H1 (cell line): ENCODE measurements around the gene FAIM2. TPM values are rescaled to one million over a fixed set of nuclear protein-coding genes. Genes with fewer than 3 reads are reported as not detected.

Experiments
- CTCF ChIA-PET: fragments of 300-600 bp; sonication (Branson Sonifier 250); formaldehyde crosslinking; loops from one replicate; lab custom pipeline; 2021; ENCODE audit not compliant: partially characterized antibody; lab: Charles Lee
- POLR2A ChIA-PET: fragments of 300-600 bp; sonication (Branson Sonifier 250); formaldehyde crosslinking; loops from one replicate; lab custom pipeline; 2021; ENCODE audit warnings: inconsistent platforms; ENCODE audit not compliant: partially characterized antibody; lab: Charles Lee
- DNase-seq, 2 experiments: peaks; one replicate each; pipeline versions ENCODE4 v3.0.0 to v3.0.0-alpha.2; 2010 to 2022; ENCODE audit warnings: low spot score in 2 of 2, low read depth in 1 of 2, mixed read lengths in 1 of 2
- FAIRE-seq: peaks from 2 replicates; lab custom pipeline; 2011; peaks lifted over from hg19 to GRCh38; lab: Jason Lieb, UNC
- H2AFZ ChIP-seq: 2 replicates; pipeline ENCODE4 v1.8.1; 2012; ENCODE audit warnings: low read length, inconsistent platforms
- H2AK5ac ChIP-seq: 2 replicates; pipeline ENCODE4 v1.6.1; 2013; ENCODE audit warnings: low read depth, low read length
- H2BK120ac ChIP-seq: replicated peaks from 2 replicates; pipeline ENCODE3; 2013; ENCODE audit warnings: low read depth, low read length, inconsistent platforms
- H2BK12ac ChIP-seq: 2 replicates; pipeline ENCODE4 v1.6.1; 2013; ENCODE audit warnings: low read depth, low read length
- H2BK15ac ChIP-seq: 2 replicates; pipeline ENCODE4 v1.6.1; 2013; ENCODE audit warnings: low read length
- H2BK20ac ChIP-seq: 2 replicates; pipeline ENCODE4 v1.6.1; 2013; ENCODE audit warnings: low read length
- H2BK5ac ChIP-seq: 2 replicates; pipeline ENCODE4 v1.6.1; 2013; ENCODE audit warnings: low read depth, low read length
- H3K14ac ChIP-seq: 2 replicates; pipeline ENCODE4 v1.6.1; 2013; ENCODE audit warnings: inconsistent platforms; ENCODE audit not compliant: insufficient read length
- H3K18ac ChIP-seq: 2 replicates; pipeline ENCODE4 v1.6.1; 2013; ENCODE audit warnings: low read length; ENCODE audit errors: extremely low read depth
- H3K23ac ChIP-seq: 2 replicates; pipeline ENCODE4 v1.6.1; 2013; ENCODE audit warnings: inconsistent platforms; ENCODE audit not compliant: insufficient read length
- H3K23me2 ChIP-seq: 2 replicates; pipeline ENCODE4 v1.6.1; 2013; ENCODE audit warnings: low read depth, low read length
- H3K27ac ChIP-seq: 2 replicates; pipeline ENCODE4 v1.6.1; 2011; ENCODE audit warnings: low read depth, low read length, inconsistent platforms
- H3K27me3 ChIP-seq, 4 experiments: replicated peaks in 1 of 4; 1 replicate in 1 of 4; 2 replicates in 3 of 4; pipeline versions ENCODE4 v1.6.1 to v1.8.1; 2011 to 2013; ENCODE audit warnings: low read length in 3 of 4, mild to moderate bottlenecking in 3 of 4, inconsistent platforms in 2 of 4, mixed read lengths in 2 of 4, moderate library complexity in 1 of 4; ENCODE audit not compliant: control insufficient read depth in 3 of 4, insufficient read depth in 3 of 4; ENCODE audit errors: extremely low read depth in 1 of 4
- H3K36me3 ChIP-seq, 4 experiments: 2 replicates each; pipeline versions ENCODE4 v1.6.1 to v1.8.1; 2011 to 2013; ENCODE audit warnings: mild to moderate bottlenecking in 4 of 4, low read length in 3 of 4, moderate library complexity in 2 of 4, control low read depth in 1 of 4, inconsistent platforms in 1 of 4; ENCODE audit not compliant: insufficient read depth in 4 of 4, control insufficient read depth in 2 of 4
- H3K4ac ChIP-seq: replicated peaks from 2 replicates; pipeline ENCODE3; 2013; ENCODE audit warnings: low read length, low read depth, mixed read lengths, inconsistent platforms; ENCODE audit not compliant: insufficient read length
- H3K4me1 ChIP-seq, 4 experiments: replicated peaks in 1 of 4; 1 replicate in 1 of 4; 2 replicates in 3 of 4; pipeline versions ENCODE4 v1.6.1 to v1.8.1; 2011 to 2013; ENCODE audit warnings: low read length in 3 of 4, inconsistent platforms in 2 of 4, mixed read lengths in 1 of 4; ENCODE audit not compliant: insufficient read depth in 4 of 4, control insufficient read depth in 3 of 4
- H3K4me2 ChIP-seq, 2 experiments: 2 replicates each; pipeline versions ENCODE4 v1.6.1 to v1.8.1; 2011 to 2013; ENCODE audit warnings: low read depth in 2 of 2, low read length in 2 of 2, control low read depth in 1 of 2, inconsistent platforms in 1 of 2, mild to moderate bottlenecking in 1 of 2; ENCODE audit not compliant: insufficient read depth in 1 of 2
- H3K4me3 ChIP-seq, 4 experiments: fragments of 200-600, 300-600 bp in 1 of 4; sonication (generic), shearing (Covaris generic), sonication (Bioruptor Twin) in 1 of 4; 2 replicates each; pipeline versions ENCODE4 v1.5.1 to v1.8.1; 2011 to 2016; ENCODE audit warnings: low read length in 4 of 4, low read depth in 3 of 4, control low read depth in 2 of 4, inconsistent platforms in 2 of 4, mild to moderate bottlenecking in 2 of 4, mixed read lengths in 1 of 4, moderate library complexity in 1 of 4; ENCODE audit not compliant: insufficient read depth in 2 of 4; ENCODE audit errors: extremely low read depth in 1 of 4
- H3K56ac ChIP-seq: replicated peaks from 2 replicates; pipeline ENCODE3; 2013; ENCODE audit warnings: low read depth, mild to moderate bottlenecking, mixed read lengths, low read length, inconsistent platforms; ENCODE audit not compliant: insufficient read length
- H3K79me1 ChIP-seq: 2 replicates; pipeline ENCODE4 v1.6.1; 2013; ENCODE audit warnings: low read depth, low read length, control low read depth
- H3K79me2 ChIP-seq, 2 experiments: 2 replicates each; pipeline versions ENCODE4 v1.6.1 to v1.8.1; 2012 to 2013; ENCODE audit warnings: low read length in 2 of 2, mild to moderate bottlenecking in 2 of 2, inconsistent platforms in 1 of 2; ENCODE audit not compliant: insufficient read depth in 2 of 2, control insufficient read depth in 1 of 2
- H3K9ac ChIP-seq, 4 experiments: replicated peaks in 1 of 4; 1 replicate in 1 of 4; 2 replicates in 3 of 4; pipeline versions ENCODE4 v1.6.1 to v1.8.1; 2011 to 2013; ENCODE audit warnings: low read depth in 3 of 4, low read length in 3 of 4, control low read depth in 2 of 4, mild to moderate bottlenecking in 2 of 4, moderate library complexity in 2 of 4, inconsistent platforms in 1 of 4; ENCODE audit errors: extremely low read depth in 1 of 4
- H3K9me3 ChIP-seq, 2 experiments: 2 replicates each; pipeline versions ENCODE4 v1.6.1 to v1.8.1; 2012 to 2013; ENCODE audit warnings: mild to moderate bottlenecking in 2 of 2, moderate library complexity in 2 of 2, control low read depth in 1 of 2, inconsistent platforms in 1 of 2, low read depth in 1 of 2, low read length in 1 of 2, mixed read lengths in 1 of 2; ENCODE audit not compliant: insufficient read depth in 2 of 2
- H4K20me1 ChIP-seq, 2 experiments: replicated peaks in 1 of 2; 2 replicates each; pipeline versions ENCODE3 to v1.8.1; 2011 to 2013; ENCODE audit warnings: inconsistent platforms in 2 of 2, low read length in 2 of 2, mild to moderate bottlenecking in 1 of 2; ENCODE audit not compliant: insufficient read depth in 2 of 2, control insufficient read depth in 1 of 2
- H4K5ac ChIP-seq: 2 replicates; pipeline ENCODE4 v1.6.1; 2013; ENCODE audit warnings: low read length, low read depth, mixed read lengths, inconsistent platforms; ENCODE audit not compliant: insufficient read length
- H4K8ac ChIP-seq: 2 replicates; pipeline ENCODE4 v1.8.0; 2013; ENCODE audit warnings: mild to moderate bottlenecking, moderate library complexity, low read length, inconsistent platforms; ENCODE audit not compliant: insufficient read depth; ENCODE audit errors: extremely low read depth
- H4K91ac ChIP-seq: replicated peaks from 2 replicates; pipeline ENCODE3; 2013; ENCODE audit warnings: low read length, mixed read lengths, inconsistent platforms; ENCODE audit not compliant: insufficient read length
- CTBP2 ChIP-seq: IDR thresholded peaks from 2 replicates; pipeline ENCODE4 v1.7.0; 2011; ENCODE audit warnings: borderline replicate concordance, mild to moderate bottlenecking, moderate library complexity, mixed read lengths, low read length; ENCODE audit not compliant: insufficient read depth, insufficient read length
- JUN ChIP-seq: IDR thresholded peaks from 2 replicates; pipeline ENCODE4 v1.6.1; 2011; ENCODE audit warnings: low read depth, mild to moderate bottlenecking, improper control_type of control experiment, low read length
- KDM4A ChIP-seq: IDR thresholded peaks from one replicate; pipeline ENCODE4 v1.7.1; 2012; ENCODE audit warnings: low read depth, mild to moderate bottlenecking, moderate library complexity, low read length, inconsistent platforms; ENCODE audit not compliant: severe bottlenecking
- POLR2A ChIP-seq, 2 experiments: IDR thresholded peaks; 1 replicate in 1 of 2; 2 replicates in 1 of 2; pipeline ENCODE4 v1.6.1; 2011; ENCODE audit warnings: low read depth in 2 of 2, low read length in 2 of 2, mild to moderate bottlenecking in 2 of 2; ENCODE audit errors: control extremely low read depth in 1 of 2
- RAD21 ChIP-seq, 2 experiments: IDR thresholded peaks in 1 of 2; conservative IDR thresholded peaks in 1 of 2; 2 replicates each; pipeline ENCODE4 v1.6.1; 2011; ENCODE audit warnings: low read depth in 2 of 2, low read length in 2 of 2, improper control_type of control experiment in 1 of 2, inconsistent platforms in 1 of 2, mild to moderate bottlenecking in 1 of 2, moderate library complexity in 1 of 2
- SP4 ChIP-seq: IDR thresholded peaks from 2 replicates; pipeline ENCODE4 v1.6.1; 2012; ENCODE audit warnings: low read length, inconsistent platforms
- TCF12 ChIP-seq: IDR thresholded peaks from 2 replicates; pipeline ENCODE4 v1.6.1; 2011; ENCODE audit warnings: low read depth, mild to moderate bottlenecking, low read length
- WGBS, 2 experiments: shearing (Covaris generic) in 1 of 2; methylation state at CpG; one replicate each; pipeline versions ENCODE4 v1.1.6 to v1.1.7; 2013 to 2015; ENCODE audit warnings: low lambda C conversion rate in 2 of 2, mixed read lengths in 2 of 2, inconsistent platforms in 1 of 2, low coverage in 1 of 2, missing lambda C conversion rate in 1 of 2; ENCODE audit not compliant: insufficient replicate concordance in 2 of 2, insufficient coverage in 1 of 2, insufficient read length in 1 of 2; ENCODE audit errors: extremely low coverage in 1 of 2, missing lambda C conversion rate in 1 of 2; 5-methylcytosine and 5-hydroxymethylcytosine counted together
- polyA plus RNA-seq, 7 experiments: library from polyadenylated mRNA; depleted of rRNA in 3 of 7; stranded (reverse) in 5 of 7; unstranded in 2 of 7; fragments of >200 nt in 5 of 7; fragments of 200-250 nt in 2 of 7; gene quantifications; 1 replicate in 5 of 7; 2 replicates in 1 of 7; 4 replicates in 1 of 7; pipeline versions ENCODE4 v1.2.1 to v1.2.3, GENCODE V29; 2011 to 2013; ENCODE audit warnings: missing spikeins in 2 of 7, mixed read lengths in 2 of 7
- total RNA-seq: library from RNA; stranded (reverse); fragmentation: NEBNext Ultra II Directional; extraction: Animal tissue kit (Norgen Biotek cat#: 25700); gene quantifications from 2 replicates; pipeline ENCODE4 v1.2.1, GENCODE V29; 2021

Gene FAIM2
- total and polyA plus RNA-seq, 2 of the 8 experiments (the other 6 are each of a cell fraction or from before 2014, with no cell fraction given) = 0.89 to 1.3 TPM

DNA sequence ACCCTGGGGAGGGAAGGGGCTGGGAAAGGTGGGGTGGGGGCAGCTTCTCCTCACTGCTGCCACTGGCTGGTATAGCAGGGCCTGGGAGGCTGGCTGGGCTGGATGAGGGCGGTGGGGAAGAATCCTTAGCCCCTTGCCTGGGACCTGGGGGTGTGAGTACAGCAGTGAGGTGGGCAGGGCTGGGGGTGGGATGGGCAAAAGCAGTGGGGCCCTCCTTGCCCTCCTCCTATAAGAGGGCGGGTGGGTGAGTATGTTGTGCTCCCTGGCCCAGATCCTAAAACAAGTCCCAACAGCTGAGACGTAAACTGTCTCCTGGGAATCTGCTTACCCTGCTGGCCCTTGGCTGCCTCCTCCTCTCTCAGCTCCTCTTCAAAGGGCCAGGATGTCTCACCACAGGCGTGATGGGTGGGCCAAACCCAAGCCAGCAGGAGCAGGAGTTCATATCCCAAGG, 77.7 kb downstream of the FAIM2 start:
- H3K18ac ChIP-seq = peak overlapping the region; percentile 39; the same call in 1 of the 2 replicates
- H3K4me2 ChIP-seq = peak overlapping the region; percentile 33 to 81
- no peak overlapping the region for H2BK12ac ChIP-seq
- no peak overlapping the region for H4K91ac ChIP-seq
- FAIRE-seq (no peak), DNase-seq (no peak)
- no peaks in the 10 kb centered on the region for H3K9me3 ChIP-seq
- no peak overlapping the region for H3K27ac ChIP-seq
- WGBS, 2 experiments = 83% methylated on average over 4 of the region's 4 CpGs; no CpG with 5 or more reads in 1 of the 2 experiments
- no peak overlapping the region for H2AK5ac ChIP-seq
- H3K4me1 ChIP-seq = peaks cover 12 to 30% (median 21%) of the 10 kb centered on the region in 4 experiments
- no peaks in the 10 kb centered on the region for H3K27me3 ChIP-seq
- no peak overlapping the region for H2AFZ ChIP-seq
- peaks cover 13% of the 10 kb centered on the region for H3K23me2 ChIP-seq
- H3K79me2 ChIP-seq = peaks cover 8 to 43% of the 10 kb centered on the region in 2 experiments; a peak in 3 of 4 replicates
- H3K79me1 ChIP-seq = peaks cover 17% of the 10 kb centered on the region; the same call in 1 of the 2 replicates
- H4K5ac ChIP-seq = no peak overlapping the region
- no peak overlapping the region for H2BK120ac ChIP-seq
- H3K56ac ChIP-seq = no peak overlapping the region
- H2BK20ac ChIP-seq = no peak overlapping the region; the same call in 1 of the 2 replicates
- peak overlapping the region; percentile 19 for H2BK5ac ChIP-seq
- H3K4me3 ChIP-seq = peak overlapping the region in 1 of 4 experiments; percentile 77; a peak in 2 of 8 replicates
- no peak overlapping the region for H3K23ac ChIP-seq
- no peak overlapping the region for H3K9ac ChIP-seq
- H4K8ac ChIP-seq = no peak overlapping the region
- peaks cover 15 to 22% of the 10 kb centered on the region in 2 experiments for H4K20me1 ChIP-seq
- H3K36me3 ChIP-seq = peaks cover 0 to 4% (median 0%) of the 10 kb centered on the region in 4 experiments; a peak in 2 of 8 replicates
- no peak overlapping the region for H3K14ac ChIP-seq
- TF ChIP-seq POLR2A (IDR thresholded peaks at IDR 0.05; ENCODE audit: control extremely low read depth in 1 of 2, low read depth in 2 of 2, low read length in 2 of 2) = no peak
- no peak for TF ChIP-seq JUN
- no peak for TF ChIP-seq KDM4A
- no peak for TF ChIP-seq SP4
- TF ChIP-seq CTBP2 = no peak
- TF ChIP-seq RAD21 (IDR thresholded peaks at IDR 0.05 in 1 of 2, conservative IDR thresholded peaks at IDR 0.05 in 1 of 2; ENCODE audit: low read depth in 2 of 2, low read length in 2 of 2) = no peak
- no peak for TF ChIP-seq TCF12
- POLR2A ChIA-PET = interaction anchor here (0.5 to 5.6 kb wide), 11 partner anchors 10 to 376 kb away, joined by 3 to 59 read pairs (median 3); partner anchors contain the start of gene BCDIN3D
- H3K4ac ChIP-seq = peak overlapping the region; percentile 75
- CTCF ChIA-PET = interaction anchor here (0.8 to 6.0 kb wide), 13 partner anchors 10 to 141 kb away, joined by 3 to 30 read pairs (median 5); no protein-coding TSS in a partner anchor
- no peak overlapping the region for H2BK15ac ChIP-seq
